CD4-positive, alpha-beta T cell treated with Interleukin-17A for 4 hours (primary cell): ENCODE results near the gene PHF14.

Experiments
- DNase-seq: peaks from one replicate; pipeline ENCODE4 v3.0.0-alpha.2; 2020; ENCODE audit warnings: mixed read lengths

PHF14 gene

DNA sequence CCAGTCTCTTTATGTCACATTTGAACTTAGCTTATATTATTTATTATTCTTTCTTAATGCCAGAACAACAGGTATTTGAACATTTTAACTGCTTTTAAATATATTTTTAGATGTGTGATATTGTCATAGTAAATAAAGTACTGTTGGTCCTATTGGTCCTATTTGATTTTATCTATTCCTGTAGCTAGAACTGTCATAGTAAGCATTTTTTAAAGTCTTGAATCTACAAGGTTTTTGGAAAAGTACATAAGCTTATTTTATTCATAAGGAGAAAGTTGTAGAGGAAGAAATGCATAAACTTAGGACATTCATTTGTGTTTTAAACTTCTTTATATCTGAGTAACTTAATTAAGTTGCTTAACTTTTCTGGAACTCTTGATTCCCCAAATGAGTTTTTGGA lies 136.0 kb downstream of the PHF14 start:
- DNase-seq: no peak

- no peak for DNase-seq
Measured at GRCh38 chr7:11120068-11120664, 146.5 kb downstream of the PHF14 start.

DNA sequence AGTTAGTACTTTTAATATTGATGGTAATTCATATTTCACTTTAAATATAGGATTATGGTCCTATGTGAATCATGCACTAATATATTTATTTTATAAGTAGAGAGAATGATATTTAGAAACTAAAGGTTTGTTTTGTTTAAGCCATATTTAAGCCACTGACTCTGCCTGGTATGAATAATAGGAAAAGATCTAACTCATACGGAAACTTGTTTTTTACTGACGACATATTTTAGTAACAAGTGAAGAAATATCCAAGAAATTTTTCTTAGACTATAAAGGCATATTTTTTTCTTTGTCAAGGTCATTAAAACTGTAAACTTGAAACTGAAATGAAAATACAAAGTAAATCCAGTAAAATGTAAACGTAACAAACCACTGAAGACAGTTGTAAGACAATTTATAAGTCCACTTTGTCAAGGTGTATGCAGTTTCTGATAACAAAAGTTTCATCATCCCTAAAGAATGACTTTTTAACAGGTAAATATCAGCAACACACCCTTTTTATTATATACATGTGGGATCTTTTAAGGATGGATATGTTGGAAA lies 147.1 kb downstream of the PHF14 start:
- no peak for DNase-seq

DNA sequence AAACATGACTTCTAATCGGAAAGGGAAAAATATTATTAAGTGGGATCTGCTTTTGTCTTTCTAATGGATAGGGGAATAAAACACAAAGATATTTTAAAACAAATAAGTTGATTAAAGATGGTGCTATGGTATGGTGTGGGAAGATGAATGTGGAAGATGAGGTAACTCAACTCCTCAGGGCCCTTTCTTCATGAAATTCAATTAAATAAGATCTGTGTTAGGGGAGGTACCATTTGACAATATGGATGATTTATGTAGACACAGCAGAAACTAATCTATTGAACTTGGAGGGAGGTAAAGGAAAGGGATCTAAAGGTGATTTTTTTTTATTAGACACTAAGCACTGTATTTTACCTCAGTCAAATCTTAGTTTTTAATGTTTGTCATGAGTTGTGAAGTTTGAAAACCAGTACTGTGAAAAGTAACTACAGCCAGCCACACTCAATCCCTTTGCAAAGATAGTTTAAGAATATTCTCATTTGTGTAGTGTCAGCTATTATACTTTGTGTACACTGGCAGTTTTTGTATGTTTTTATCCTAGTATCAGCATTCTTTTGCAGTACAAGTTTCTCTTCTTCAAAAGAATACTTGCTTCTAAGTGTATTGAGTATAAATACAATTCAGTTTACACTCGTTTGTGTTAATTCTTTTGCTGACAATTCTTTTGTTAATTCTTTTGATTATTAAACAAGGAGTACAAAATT lies 151.3 kb downstream of the PHF14 start:
- no peak for DNase-seq

DNA sequence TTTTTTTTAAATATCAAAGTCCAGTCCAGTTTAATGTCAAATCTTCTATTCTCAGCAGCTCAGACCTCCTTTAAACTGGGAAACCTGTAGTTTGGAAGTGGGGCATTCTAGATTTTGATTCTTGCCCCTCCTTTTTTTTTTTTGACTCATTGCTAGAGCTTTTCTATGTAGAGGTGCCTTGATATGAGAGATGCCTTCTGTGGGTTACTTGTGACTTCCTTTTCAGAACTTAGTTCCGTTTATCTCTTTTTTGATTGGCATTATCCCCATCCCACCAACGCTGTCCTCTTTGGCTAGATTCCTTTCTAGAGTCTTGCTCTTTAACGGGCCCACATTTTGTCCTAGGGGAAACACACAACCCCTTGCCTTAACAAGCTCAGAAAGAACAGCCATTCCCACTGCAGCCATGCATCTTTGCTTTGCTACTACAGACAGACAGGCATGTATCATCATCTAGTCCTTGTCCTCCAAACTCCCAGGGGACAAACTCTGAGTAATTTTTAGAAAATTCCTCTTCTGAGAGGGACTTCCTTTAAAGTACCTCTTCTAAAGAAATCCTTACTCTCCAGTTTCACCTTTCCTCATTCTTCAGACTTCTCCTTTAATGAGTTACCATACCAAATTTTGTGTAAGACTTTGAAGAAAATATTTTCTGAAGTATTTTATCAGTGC lies 153.6 kb downstream of the PHF14 start:
- DNase-seq: no peak

- no peak for DNase-seq
Measured at GRCh38 chr7:11127988-11128387, 154.3 kb downstream of the PHF14 start.

- DNase-seq: no peak
Measured at GRCh38 chr7:11128498-11128897, 154.8 kb downstream of the PHF14 start.

- DNase-seq: no peak
Measured at GRCh38 chr7:11130012-11130411, 156.3 kb downstream of the PHF14 start.

- no peak for DNase-seq
Measured at GRCh38 chr7:11130601-11131000, 156.9 kb downstream of the PHF14 start.

DNA sequence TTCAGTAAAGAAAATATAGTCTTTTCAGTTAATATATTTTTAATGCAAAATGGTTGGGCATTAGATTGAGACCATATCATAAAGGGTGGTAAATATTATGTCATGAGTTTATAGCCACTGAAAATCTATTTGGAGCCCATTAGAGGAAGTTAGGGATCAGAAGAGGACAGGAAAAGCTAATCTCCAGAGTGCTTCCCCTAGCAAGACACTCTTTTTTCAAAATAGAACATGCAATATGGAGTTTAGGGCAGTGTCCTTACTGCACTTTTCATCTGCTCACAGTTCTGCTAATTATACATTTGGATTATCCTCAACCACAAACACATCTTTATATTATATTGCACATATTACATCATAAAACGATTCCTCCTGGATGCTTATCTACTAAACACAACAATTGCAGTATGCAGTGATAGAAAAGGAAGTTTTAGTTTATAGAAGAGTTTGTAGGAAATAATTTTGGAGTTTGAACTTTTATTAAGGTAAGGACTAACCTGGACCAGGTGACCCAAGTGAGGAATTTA lies 159.8 kb downstream of the PHF14 start:
- no peak for DNase-seq

GRCh38 chr7:11135573-11135972 lies 161.9 kb downstream of the PHF14 start:
- DNase-seq: no peak

- DNase-seq: no peak
Measured at GRCh38 chr7:11141541-11141940, 167.9 kb downstream of the PHF14 start.

- no peak for DNase-seq
Measured at GRCh38 chr7:11153694-11154093, 180.0 kb downstream of the PHF14 start.

DNA sequence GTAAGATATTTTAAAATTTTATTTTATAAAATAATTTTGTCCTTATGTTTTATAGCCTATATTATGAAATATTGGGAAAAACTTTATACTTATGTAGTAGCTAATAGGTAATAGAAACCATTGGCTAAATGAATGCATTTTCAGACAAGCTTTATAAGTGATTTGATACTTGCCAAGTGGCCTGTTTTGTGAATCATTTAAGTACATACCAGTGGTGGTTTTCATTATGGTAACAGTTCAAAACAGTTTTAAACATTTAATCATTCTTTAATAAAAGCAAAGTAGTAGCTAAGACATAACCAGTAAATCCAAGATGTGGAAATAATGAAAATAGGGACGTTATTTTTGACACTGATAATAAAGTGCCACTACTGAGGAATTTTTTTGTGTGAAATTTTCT lies 182.2 kb downstream of the PHF14 start:
- no peak for DNase-seq

GRCh38 chr7:11161499-11161898 lies 187.8 kb downstream of the PHF14 start:
- DNase-seq: no peak

DNA sequence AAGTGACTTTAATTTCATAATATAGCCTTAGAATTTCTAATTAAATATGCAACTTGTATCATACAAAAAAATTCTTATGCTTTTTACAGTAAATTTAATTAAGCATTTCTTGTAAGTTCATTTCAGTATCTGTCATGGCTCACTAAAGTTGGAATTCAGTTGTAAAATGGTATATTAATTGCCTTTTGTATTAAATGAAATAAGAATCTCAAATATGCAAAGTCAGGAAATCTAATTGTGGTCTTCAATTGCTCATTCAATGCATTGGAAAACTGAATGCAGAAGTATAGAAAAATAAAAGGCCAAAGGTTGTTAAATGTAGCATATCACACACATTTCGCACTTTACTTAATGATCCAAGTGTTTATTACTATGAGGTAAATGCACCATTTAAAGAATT lies 189.5 kb downstream of the PHF14 start:
- no peak for DNase-seq

GRCh38 chr7:11166051-11166450 lies 192.4 kb downstream of the PHF14 start:
- no peak for DNase-seq

GRCh38 chr7:11168650-11169170 lies 195.0 kb downstream of the PHF14 start:
- no peak for DNase-seq

DNA sequence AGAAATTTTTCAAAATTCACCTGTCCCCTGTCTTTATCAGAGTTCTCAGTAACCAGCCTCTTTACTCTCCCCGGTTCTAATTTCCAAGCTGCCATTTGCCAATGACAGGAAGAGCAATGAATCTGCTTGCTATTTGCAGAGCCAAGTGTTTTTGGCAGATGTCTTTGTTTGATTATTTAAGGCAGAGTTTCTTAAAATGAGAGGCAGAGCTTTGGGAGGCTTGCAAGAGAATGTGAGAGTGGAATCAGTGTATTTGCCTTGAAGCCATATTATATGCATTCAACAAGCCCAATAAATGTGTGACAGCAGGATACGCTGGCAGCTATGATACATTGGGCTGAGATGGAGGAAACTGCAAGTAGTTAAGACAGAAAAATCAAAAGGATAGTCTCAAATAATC lies 196.5 kb downstream of the PHF14 start:
- DNase-seq: no peak

GRCh38 chr7:11170863-11171568 lies 197.3 kb downstream of the PHF14 start:
- no peak for DNase-seq

- no peak for DNase-seq
Measured at GRCh38 chr7:11171569-11172192, 198.0 kb downstream of the PHF14 start.

GRCh38 chr7:11172835-11173234 lies 199.2 kb downstream of the PHF14 start:
- DNase-seq: no peak
